Measurements from ENCODE around the gene MMP2. TPM values are rescaled to one million over a fixed set of nuclear protein-coding genes. Genes with fewer than 3 reads are reported as not detected.

Gene MMP2
- total RNA-seq, 1 donor from 2014 or later = 521 TPM

DNA sequence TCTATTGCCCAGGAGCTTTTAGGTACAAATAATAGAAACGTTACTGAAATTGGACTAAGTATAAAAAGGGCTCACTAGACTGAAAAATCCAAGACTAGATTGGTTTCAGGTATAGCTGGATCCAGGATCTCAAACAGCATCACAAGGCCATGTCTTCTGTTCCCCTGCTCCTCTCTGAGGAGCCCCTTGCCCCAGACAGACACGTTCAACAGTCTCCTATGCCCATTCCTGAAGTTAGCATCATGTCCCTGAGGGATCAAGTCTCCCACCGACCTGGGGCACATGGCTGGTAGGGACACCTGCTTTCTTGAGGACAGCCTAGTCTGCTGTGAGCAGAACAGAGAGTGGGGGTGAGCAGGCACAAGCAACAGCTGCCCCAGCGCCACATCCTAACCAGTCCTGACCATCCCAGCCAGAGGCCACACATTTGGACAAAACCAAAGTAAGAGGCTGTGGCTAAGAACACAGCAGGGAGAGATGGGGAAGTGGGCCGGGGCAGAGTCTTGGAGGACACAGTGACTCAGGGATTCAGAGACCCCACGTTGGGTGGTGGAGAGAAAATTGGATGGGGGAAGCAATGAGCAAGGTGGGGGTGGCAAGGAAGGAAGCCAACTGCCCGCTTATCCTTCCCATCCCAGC, 10.5 kb upstream of the MMP2 start:
- peak; percentile 62 for DNase-seq (ENCODE audit: low spot score)

DNA sequence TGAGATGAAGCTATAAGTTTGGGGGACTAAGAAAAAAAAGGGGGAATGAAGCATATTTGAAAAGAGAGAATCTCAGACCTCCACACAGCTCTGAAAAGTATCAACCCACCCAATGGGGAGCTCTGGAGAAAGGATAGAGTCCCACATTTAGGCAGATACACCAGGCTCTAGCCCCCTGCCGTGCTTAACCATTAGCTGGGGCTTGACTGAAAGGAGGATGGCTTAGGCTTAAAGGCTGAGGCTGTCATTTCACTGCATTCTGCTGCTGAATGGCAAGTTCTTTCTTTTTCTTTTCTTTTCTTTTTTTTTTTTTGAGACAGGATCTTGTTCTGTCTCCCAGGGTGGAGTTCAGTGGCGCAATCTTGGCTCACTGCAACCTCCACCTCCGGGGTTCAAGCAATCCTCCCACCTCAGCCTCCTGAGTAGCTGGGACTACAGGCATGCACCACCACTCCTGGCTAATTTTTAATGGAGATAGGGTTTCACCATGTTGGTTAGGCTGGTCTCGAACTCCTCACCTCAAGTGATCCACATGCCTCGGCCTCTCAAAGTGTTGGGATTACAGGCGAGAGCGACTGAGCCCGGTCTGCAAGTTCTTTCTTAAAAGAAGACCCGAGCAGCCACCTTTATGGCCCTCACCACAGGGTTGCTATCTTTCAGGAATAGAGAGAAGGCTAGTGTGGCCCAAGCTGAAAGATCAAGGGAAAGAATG, 9.0 kb upstream of the MMP2 start:
- DNase-seq (ENCODE audit: low spot score) = peak; percentile 57

DNA sequence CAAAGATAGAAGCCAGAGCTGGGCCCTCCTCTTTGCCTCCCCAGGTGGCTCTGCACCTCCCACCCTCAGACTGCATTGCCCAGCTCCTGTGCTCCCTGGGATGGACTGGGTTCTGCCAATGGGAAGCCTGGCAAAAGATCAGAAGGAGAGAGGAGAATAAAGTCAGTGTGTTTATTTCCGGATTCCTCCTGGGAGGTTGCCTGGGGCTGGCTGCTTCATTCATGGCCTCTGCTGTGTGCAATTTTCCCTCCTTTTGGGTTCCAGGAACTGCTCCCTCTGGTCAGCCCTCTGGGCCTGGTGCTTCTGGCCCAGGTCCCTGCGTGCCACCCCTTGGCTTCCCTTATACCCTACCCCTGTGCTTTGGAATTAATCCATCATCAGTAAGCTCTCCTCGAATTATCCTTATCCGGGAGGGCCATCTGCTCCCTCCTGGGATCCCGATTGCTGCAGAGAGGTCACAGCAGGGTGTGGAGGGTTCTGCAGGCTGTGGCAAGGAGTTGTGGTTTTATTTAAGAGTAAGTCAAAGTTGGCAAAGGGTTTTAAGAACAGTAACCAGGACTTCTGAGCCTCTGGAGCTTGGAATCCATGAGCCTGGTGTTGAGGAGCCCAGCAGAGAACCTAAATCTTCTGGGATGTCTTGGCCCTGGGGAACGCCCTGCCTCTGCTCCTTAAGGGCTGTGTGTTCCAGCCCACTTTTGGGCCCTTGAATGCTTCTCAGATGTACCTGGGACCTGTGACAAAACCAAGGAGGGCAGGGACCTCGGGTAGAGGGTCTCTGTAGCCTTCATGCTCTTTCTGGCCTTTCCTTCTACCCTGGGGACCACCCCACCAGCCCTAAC, 8.2 kb upstream of the MMP2 start:
- DNase-seq (ENCODE audit: low spot score) = peak; percentile 60

DNA sequence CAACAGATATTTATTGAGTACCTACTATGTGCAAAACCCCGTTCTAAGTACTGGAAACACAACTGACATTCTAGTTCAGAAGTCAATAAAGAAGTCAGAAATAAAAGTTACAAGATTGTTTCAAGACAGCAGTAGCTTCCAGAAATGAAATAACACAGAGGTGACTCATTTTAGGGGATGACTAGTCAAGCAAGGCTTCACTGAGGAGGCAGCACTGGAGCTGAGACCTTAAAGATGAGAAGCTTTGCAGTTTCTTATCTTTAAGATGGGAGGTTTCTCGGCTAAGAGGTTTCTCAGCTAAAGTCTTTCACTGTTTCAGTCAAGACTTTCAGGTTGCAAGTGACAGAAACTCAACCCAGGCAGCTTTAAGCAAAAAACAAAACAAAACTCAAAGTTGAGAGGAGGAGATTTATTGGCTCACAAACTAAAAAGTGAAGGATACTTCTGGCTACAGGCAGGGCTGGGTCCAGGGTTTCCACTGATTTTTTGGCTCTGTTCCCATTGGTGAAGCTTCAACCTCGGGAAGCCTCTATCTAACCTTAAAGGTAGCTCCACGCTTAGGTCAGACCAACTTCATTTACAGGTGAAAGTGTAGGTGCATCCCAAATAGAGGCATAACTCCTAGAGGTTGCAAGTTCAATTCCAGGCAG, 7.4 kb upstream of the MMP2 start:
- DNase-seq (ENCODE audit: low spot score) = no peak

DNA sequence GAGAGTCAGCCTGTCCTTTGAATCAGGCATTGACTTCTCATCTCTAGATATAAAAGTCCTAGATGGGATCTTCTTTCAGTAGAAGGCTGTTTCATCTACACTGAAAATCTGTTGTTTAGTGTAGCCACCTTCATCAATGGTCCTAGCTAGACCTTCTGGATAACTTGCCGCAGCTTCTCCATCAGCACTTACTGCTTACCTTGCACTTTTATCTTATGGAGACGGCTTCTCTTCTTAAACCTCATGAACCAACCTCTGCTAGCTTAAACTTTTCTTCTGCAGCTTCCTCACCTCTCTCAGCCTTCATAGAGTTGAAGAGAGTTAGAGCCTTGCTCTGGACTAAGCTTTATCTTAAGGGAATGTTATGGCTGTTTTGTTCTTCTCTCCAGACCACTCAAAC, 5.4 kb upstream of the MMP2 start:
- no peak for DNase-seq (ENCODE audit: low spot score)

DNA sequence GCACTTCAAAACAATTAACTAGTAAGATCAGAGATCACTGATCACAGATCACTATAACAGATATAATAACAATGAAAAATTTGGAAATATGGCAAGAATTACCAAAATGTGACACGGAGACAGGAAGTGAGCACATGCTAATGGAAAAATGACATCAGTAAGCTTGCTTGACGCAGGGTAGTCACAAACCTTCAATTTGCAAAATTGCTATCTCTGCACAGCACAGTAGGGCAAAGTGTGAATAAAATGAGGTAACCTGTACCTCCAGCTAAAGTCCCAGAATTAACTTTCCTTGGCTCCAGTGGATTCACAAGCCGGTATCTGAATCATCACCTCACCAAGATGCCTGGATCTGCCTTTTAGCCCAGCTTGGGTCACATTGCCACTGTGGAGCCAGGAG, 4.2 kb upstream of the MMP2 start:
- DNase-seq (ENCODE audit: low spot score) = no peak

DNA sequence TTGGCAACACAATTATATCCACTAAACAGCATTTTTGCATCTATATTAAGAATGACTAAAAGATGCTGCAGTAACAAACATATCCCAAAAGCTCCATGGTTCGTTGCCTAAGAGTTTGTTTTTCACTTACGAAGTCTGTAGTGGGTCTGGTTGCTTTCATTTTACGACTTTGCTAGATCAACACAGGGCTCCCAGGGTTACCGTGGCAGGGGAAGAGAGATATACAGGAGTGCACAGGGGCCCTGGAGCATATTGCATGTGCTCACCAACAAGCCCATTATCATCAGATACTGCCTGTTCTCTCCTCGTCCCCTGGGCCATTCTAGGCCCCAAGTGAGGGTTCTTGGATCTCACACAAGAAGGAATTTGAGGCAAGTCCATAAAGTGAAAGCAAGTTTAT, 3.1 kb upstream of the MMP2 start:
- no peak for DNase-seq (ENCODE audit: low spot score)

DNA sequence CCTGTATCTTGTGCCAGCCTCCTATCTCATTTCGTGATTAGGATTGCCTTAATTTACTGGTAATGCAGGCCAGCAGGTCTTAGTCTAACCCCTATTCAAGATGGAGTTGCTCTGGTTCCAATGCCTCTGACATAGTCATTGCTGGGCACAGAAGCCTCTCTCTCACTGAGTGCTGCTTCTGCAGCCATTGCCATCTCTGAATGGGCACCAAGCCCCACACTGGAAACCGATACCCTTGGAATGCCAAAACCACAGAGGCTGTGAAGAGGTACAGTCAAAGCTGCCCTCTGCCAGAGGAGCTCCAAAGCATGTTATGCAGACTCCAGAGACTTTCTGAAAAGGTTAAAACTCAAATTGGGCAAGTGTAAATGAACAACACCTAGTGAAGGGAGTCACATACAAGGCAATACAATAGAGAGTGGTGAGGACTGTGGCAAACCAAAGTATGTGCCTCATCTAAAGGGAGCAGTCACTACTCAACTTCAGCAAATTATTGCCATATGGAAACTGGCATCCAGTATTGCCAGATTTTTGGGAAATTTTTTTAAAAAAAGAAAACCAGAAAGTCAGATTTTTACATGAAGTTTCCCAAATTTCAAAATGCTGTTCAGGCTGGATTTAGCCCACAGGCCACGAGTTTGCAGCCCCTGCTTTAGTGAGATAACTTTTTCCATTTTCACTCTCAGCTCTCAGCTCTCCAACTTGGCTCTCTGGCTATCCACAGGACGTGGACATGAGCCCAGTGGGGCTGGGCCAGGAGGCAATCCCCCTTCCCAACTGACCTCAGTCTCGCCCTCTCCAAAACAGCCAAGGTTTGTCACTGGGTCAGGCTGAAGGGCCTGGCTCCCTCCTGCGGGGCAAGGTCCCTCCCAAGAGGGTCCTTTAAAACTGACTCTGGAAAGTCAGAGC, 2.1 kb upstream of the MMP2 start:
- no peak for DNase-seq (ENCODE audit: low spot score)

DNA sequence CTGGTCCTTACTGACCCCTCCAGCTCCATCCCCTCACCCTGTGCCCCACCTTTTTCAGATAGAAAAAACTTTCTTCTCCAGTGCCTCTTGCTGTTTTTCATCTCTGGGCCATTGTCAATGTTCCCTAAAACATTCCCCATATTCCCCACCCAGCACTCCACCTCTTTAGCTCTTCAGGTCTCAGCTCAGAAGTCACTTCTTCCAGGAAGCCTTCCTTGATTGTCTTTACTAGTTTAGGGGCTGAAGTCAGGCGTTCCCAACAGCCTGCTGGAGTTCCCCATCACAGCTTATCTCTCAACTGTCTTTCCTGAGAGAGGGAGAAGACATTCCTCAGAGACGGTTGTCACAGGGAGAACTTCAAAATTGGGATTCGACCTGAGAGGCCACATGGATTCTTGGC, 1.3 kb upstream of the MMP2 start:
- no peak for DNase-seq (ENCODE audit: low spot score)

DNA sequence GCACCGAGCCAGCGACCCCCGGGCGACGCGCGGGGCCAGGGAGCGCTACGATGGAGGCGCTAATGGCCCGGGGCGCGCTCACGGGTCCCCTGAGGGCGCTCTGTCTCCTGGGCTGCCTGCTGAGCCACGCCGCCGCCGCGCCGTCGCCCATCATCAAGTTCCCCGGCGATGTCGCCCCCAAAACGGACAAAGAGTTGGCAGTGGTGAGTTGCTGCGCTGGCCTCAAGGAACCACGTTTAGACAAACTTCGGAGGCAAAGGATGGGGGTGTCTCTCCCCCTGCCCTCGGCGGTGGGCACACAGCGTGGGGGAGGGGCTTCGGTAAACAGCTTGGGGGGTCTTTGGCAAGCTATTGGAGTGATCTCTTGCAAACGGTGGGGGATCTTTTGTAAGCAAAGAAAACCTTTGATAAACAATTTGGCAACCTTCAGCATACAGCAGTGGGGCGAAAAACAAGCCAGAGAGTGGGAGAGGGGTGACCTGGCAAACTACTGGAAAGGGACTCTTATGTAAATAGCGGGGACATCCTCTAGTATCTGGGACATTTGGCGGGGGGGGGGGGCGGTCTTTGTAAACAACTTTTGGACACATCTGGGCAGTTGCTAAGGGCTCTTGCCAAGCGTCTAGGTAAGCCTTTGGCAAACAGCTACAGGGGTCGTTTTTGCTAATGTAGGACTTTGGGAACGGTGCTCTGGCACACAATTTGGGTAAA, 587 bp downstream of the MMP2 start:
- DNase-seq (ENCODE audit: low spot score) = no peak

DNA sequence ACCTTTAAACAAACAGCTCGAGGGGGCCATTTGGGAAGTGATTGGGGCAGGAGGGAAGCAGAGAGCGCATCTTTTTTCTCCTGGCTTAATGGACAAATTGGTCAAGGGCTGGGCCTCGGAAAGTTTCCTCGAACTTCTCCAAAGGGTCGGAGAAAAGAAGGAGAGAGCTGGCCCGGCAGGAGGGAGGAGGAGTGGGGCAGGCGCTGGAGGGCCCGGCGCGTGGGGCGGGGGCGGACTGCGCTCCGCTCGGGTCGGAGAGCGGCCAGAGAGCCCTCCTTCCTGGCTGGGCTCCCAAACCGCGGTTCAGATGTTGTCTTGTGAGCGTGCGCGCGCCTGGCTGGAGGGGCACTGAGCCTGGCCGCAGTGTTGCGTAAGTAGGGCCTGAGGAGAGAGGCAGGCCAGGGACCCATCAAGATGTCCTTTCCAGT, 1.2 kb downstream of the MMP2 start:
- DNase-seq (ENCODE audit: low spot score) = peak; percentile 95

DNA sequence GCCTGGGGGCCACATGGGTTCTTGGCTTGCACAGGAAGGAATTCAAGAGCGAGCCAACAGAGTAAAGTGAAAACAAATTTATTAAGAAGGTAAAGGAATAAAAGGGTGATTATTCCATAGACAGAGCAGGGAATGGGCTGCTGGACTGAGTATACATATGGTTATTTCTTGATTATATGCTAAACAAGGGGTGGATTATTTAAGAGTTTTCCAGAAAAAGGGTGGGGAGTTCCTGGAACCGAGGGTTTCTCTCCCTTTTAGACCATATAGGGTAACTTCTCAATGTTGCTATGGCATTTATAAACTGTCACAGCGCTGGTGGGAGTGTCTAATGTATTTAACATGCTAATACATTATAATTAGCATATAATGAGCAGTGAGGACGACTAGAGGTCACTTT, 2.0 kb downstream of the MMP2 start:
- DNase-seq (ENCODE audit: low spot score) = no peak

DNA sequence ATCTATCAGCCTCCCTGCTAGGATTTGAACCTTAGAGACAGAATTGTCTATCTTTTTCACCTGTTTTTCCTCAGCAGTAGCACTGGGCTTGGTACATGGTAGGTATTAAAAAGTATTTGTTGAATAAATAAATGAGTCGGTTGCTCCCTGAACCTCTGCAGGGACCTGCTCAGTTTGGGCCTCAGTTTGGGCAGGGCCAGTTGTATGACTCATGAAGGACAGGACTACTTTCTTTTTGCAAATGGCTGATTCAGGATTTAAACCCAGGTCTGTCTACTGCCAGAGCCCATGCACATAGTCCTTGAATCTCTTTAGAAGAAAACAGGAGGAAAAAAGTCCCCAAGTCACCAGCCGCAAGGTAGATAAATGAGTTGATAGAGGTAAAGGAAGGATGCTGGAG, 3.1 kb downstream of the MMP2 start:
- no peak for DNase-seq (ENCODE audit: low spot score)

DNA sequence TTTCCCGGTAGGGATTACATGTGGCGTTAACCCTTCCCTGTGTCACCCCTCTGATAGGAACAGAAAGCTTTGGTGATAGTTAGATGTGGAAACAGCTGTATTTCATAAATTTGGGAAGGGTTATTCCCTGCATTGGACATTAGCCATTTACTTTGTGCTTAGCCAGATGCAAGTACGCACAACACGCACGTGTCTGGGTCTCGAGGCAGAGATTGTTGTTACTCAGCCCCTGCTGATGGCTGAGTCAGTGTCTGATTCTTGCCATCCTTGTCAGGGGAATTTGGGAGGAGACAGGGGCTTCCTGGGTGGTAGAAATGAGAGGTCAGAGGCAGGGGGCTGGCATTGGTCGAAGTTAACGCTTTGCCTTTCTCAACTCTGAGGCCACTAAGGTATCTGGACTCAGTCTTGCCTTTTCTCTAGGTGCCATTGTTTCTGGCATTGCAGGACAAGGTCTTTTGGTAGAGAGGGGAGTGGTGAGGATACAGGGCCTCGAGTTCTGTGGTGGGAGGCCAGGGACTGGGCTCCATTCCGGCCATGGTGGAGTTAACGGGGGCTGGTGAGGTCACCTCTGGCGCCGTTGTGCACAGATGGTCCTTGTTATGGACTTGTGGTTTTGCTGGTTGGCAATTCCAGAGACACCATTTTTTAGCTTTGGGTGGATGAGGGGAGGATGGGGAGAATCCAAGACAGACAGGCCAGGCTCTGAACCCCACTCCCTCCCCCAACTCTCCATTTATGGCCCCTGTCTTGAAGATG, 8.2 kb downstream of the MMP2 start:
- peak; percentile 75 for DNase-seq (ENCODE audit: low spot score)

DNA sequence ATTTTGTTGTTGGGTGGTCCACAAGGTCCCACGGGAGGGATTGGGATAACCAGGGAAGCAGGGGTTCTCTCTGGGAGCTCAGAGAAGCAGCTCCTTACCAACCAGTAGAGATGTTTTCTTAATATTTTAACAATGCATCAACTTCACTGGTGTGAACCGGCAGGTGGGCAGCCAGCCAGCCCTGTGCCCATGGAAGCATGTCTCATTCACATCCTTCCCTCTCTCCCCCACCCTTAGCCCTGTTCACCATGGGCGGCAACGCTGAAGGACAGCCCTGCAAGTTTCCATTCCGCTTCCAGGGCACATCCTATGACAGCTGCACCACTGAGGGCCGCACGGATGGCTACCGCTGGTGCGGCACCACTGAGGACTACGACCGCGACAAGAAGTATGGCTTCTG, 9.3 kb downstream of the MMP2 start:
- peak; percentile 35 for DNase-seq (ENCODE audit: low spot score)

DNA sequence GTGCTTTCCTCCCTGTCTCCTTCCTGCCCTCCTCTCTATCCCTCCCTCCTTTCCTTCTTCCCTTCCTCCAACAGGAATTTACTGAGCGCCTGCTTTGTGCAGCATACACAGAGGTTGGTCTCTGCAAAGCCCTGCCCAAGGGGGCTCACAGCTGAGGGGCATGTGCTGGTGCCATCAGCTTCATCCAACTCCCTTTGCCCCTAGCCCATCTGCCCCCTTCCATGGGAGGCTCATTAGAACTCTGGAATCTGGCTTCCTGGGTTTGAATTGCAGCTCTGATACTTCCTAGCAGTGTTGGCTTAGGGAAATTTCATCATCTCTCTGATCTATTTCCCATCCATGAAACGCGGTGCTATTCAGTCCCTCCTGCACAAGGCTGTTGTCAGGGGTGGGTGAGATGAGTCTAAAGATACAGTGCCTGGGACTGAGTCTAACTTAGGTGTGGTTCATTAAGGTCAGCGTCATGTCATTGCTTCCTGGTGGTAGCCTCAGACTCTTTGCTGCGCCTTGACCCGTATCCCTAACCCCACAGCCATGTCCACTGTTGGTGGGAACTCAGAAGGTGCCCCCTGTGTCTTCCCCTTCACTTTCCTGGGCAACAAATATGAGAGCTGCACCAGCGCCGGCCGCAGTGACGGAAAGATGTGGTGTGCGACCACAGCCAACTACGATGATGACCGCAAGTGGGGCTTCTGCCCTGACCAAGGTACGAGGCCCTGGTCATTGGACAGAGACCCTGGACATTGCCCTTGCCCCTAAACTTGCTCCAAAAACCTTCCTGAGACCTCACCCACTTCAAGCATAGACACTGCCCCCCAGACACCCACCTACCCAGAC, 10.3 kb downstream of the MMP2 start:
- DNase-seq (ENCODE audit: low spot score) = peak; percentile 60

DNA sequence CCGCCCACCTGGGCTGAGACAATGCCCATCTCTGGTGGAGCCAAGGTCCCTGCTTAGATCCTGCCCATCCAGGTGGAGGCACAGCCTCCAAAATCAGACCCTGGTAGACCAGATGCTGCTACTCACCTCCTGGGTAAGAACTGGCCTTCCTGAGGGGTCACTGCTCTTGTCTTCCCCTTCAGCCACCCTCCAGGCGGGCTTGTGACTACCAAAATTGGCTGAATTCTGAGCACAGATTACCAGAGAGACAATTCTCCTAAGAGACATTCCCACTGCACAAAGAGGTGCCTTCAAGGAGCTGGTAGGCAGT, 10.9 kb downstream of the MMP2 start:
- peak; percentile 75 for DNase-seq (ENCODE audit: low spot score)

DNA sequence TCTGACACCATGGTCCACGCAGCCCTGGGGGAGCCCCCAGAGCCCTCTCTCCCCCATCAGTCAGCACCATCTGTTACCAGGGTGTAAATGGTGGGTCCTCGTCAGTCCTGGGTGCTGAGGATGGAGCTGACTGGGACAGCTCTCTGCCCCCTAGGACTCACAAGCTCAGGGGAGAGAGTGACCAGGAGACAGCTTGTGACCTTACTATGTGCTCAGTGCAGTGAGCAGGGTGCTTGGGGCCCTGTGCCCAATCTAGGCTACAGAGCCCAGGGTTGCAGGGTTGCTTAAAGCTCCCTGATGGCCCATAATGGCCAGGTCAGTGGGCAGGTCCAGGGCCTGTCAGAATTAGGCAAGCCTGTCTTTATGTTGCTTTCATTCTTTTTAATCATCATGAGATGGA, 11.3 kb downstream of the MMP2 start:
- peak; percentile 57 for DNase-seq (ENCODE audit: low spot score)

DNA sequence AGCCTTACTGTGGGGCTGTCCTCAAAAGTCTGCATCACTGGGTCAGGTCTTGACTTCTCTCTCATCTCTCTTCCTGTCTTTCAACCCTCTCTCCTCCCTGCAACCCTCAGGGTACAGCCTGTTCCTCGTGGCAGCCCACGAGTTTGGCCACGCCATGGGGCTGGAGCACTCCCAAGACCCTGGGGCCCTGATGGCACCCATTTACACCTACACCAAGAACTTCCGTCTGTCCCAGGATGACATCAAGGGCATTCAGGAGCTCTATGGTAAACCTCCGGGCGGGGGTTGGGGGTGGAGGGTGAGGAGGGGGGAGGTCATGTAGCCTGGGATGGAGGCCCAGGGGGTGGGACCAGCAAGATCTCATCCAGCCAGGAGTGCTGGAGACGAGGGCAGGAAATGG, 12.7 kb downstream of the MMP2 start:
- DNase-seq (ENCODE audit: low spot score) = peak; percentile 86

All from mesenteric fat pad (tissue), 1 donor.